SH-SY5Y (cell line): Measurements from ENCODE around the gene WDR7.

Experiments
- GATA2 ChIP-seq: IDR thresholded peaks from 2 replicates; pipeline ENCODE4 v1.6.1; 2011; ENCODE audit warnings: mild to moderate bottlenecking, low read depth, low read length
- GATA3 ChIP-seq: IDR thresholded peaks from 2 replicates; pipeline ENCODE4 v1.6.1; 2011; ENCODE audit warnings: low read depth, mild to moderate bottlenecking, low read length, moderate library complexity

- TF ChIP-seq GATA3, result no peak
- TF ChIP-seq GATA2, result no peak
These were observed 268.0 kb downstream of the WDR7 start for GRCh38 chr18:56919190-56919589.
